Esophagus squamous epithelium (tissue), 4 donors: ENCODE data around the gene LCAT.

Source experiments
- CTCF ChIP-seq, 6 experiments: fragments of 450-650 bp in 4 of 6; fragments of 200-600 bp in 2 of 6; sonication (generic) in 2 of 6; IDR thresholded peaks; one replicate each; pipeline ENCODE4 v1.5.1; 2016 to 2019; ENCODE audit warnings: antibody characterized with exemption in 6 of 6, mild to moderate bottlenecking in 4 of 6, moderate library complexity in 4 of 6
- POLR2A ChIP-seq, 4 donors: fragments of 450-650 bp; IDR thresholded peaks; one replicate each; pipeline ENCODE4 v1.6.1; 2017; ENCODE audit warnings: antibody characterized with exemption in 4 of 4, mild to moderate bottlenecking in 4 of 4, moderate library complexity in 3 of 4

- TF ChIP-seq CTCF (IDR thresholded peaks at IDR 0.05), result no peak
- TF ChIP-seq POLR2A (IDR thresholded peaks at IDR 0.05), result no peak
Observed at GRCh38 chr16:67927131-67927941, 16.6 kb downstream of the LCAT start.
